GM21381 (cell line): Measurements from ENCODE around the gene CACNA1D.
A peak's percentile ranks its signal among the peaks of the same experiment; 100 is the strongest.

Source experiments
- ATAC-seq: cut with Tn5 transposase; IDR thresholded peaks from one replicate; pipeline ENCODE4 v1.9.1; 2021; ENCODE audit warnings: mild to moderate bottlenecking, moderate library complexity; ENCODE audit not compliant: unreplicated experiment

Gene CACNA1D

GRCh38 chr3:53708001-53708621 lies 213.7 kb downstream of the CACNA1D start:
- no peak for ATAC-seq

- no peak for ATAC-seq
These were observed 214.8 kb downstream of the CACNA1D start for GRCh38 chr3:53709256-53709655.

GRCh38 chr3:53709860-53710674 lies 215.7 kb downstream of the CACNA1D start:
- peak; percentile 75 for ATAC-seq

GRCh38 chr3:53711387-53711786 lies 217.0 kb downstream of the CACNA1D start:
- no peak for ATAC-seq

GRCh38 chr3:53712817-53713388 lies 218.5 kb downstream of the CACNA1D start:
- ATAC-seq, result no peak

- no peak for ATAC-seq
These were observed 219.2 kb downstream of the CACNA1D start for GRCh38 chr3:53713626-53714025.

GRCh38 chr3:53715815-53716483 lies 221.5 kb downstream of the CACNA1D start:
- no peak for ATAC-seq

GRCh38 chr3:53716998-53717397 lies 222.6 kb downstream of the CACNA1D start:
- ATAC-seq, result no peak

- no peak for ATAC-seq
These were observed 224.1 kb downstream of the CACNA1D start for GRCh38 chr3:53718462-53718861.

GRCh38 chr3:53719796-53720195 lies 225.4 kb downstream of the CACNA1D start:
- ATAC-seq, result no peak

GRCh38 chr3:53721187-53722119 lies 227.0 kb downstream of the CACNA1D start:
- ATAC-seq, result no peak

- no peak for ATAC-seq
These were observed 230.2 kb downstream of the CACNA1D start for GRCh38 chr3:53724566-53724965.

GRCh38 chr3:53725387-53725995 lies 231.1 kb downstream of the CACNA1D start:
- ATAC-seq, result no peak

GRCh38 chr3:53726643-53727042 lies 232.2 kb downstream of the CACNA1D start:
- no peak for ATAC-seq

- ATAC-seq, result no peak
These were observed 234.2 kb downstream of the CACNA1D start for GRCh38 chr3:53728606-53729005.

GRCh38 chr3:53729159-53729558 lies 234.7 kb downstream of the CACNA1D start:
- no peak for ATAC-seq

- no peak for ATAC-seq
These were observed 235.2 kb downstream of the CACNA1D start for GRCh38 chr3:53729618-53730017.

- ATAC-seq, result no peak
These were observed 236.2 kb downstream of the CACNA1D start for GRCh38 chr3:53730576-53730975.

GRCh38 chr3:53731934-53732624 lies 237.7 kb downstream of the CACNA1D start:
- ATAC-seq, result no peak
